ENCODE results near the gene FILIP1.

DNA sequence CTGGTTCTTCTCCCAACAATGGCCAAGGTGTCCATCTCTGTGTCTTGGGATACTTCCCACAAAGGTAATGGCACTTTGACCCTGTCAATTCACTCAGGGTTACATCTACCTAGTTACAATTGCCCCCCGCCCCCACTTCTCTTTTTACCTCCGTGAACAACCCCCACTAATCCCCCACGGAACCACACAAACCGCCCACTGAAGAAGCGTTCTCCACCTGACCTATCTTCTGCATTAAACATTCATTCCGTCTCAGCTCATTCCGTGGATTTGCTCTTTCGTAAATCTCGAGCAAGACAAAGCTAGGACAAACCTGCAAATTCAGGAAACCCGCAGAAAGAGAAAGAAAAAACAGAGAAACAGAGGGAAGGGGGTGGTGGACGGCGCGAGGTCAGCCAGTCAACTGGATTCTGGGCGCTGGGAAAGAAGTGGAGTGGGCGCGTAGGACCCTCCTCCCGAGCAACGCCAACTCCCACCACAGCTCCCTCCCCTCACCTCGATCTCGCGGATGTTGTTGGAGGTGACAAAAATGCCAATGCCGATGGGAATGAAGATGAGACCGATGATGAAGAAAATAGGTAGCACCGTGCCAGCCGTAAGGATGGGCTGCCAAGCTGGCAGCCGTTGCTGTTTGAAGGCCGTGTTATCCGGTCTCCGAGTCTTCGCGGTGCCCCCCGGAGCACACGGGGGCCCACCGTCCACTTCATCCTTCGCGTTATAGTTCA lies 209.5 kb downstream of the FILIP1 start:
- TF ChIP-seq, protein P1, sequence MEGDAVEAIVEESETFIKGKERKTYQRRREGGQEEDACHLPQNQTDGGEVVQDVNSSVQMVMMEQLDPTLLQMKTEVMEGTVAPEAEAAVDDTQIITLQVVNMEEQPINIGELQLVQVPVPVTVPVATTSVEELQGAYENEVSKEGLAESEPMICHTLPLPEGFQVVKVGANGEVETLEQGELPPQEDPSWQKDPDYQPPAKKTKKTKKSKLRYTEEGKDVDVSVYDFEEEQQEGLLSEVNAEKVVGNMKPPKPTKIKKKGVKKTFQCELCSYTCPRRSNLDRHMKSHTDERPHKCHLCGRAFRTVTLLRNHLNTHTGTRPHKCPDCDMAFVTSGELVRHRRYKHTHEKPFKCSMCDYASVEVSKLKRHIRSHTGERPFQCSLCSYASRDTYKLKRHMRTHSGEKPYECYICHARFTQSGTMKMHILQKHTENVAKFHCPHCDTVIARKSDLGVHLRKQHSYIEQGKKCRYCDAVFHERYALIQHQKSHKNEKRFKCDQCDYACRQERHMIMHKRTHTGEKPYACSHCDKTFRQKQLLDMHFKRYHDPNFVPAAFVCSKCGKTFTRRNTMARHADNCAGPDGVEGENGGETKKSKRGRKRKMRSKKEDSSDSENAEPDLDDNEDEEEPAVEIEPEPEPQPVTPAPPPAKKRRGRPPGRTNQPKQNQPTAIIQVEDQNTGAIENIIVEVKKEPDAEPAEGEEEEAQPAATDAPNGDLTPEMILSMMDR (IDR thresholded peaks at IDR 0.05; ENCODE audit: insufficient read depth, low read length, poor library complexity, severe bottlenecking), result no peak
- no peak for TF ChIP-seq EZH2phosphoT487 (conservative IDR thresholded peaks at IDR 0.05; ENCODE audit: low read length)

Measured in SU-DHL-6 (cell line).